ENCODE measurements around the gene HSPA6.

DNA sequence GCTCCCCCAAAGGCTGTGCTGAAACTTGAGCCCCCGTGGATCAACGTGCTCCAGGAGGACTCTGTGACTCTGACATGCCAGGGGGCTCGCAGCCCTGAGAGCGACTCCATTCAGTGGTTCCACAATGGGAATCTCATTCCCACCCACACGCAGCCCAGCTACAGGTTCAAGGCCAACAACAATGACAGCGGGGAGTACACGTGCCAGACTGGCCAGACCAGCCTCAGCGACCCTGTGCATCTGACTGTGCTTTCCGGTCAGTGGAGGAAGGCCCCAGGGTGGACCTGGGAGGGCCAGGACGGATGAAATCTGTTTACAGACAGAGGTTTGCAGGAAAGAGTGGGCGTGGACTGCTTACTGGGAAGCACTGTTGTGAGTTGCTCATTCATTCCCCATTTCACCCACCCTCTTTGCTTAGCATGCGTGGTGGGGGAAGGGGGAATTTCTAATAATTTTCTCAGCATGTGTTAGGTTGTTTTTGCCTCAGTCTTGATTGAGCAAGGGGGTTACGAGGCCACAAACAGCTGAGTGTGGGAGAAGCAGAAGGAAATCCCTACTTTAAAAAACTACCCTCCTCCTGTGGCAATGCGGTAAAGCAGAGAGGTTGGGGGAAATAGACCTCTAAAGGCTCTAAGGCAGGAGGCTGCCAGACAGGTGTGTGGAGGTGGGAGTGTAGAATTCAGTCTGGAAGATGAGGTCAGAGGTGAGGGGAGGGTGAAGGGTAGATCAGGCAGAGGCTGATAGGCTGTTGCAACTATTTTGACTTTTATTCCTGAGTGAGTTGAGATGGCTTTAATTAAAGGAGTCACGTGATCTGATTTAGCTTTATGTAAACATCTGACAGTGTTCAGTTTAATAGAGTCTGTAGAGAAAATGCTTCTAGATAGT is 17.8 kb upstream of the HSPA6 start:
- TF ChIP-seq, protein P1, sequence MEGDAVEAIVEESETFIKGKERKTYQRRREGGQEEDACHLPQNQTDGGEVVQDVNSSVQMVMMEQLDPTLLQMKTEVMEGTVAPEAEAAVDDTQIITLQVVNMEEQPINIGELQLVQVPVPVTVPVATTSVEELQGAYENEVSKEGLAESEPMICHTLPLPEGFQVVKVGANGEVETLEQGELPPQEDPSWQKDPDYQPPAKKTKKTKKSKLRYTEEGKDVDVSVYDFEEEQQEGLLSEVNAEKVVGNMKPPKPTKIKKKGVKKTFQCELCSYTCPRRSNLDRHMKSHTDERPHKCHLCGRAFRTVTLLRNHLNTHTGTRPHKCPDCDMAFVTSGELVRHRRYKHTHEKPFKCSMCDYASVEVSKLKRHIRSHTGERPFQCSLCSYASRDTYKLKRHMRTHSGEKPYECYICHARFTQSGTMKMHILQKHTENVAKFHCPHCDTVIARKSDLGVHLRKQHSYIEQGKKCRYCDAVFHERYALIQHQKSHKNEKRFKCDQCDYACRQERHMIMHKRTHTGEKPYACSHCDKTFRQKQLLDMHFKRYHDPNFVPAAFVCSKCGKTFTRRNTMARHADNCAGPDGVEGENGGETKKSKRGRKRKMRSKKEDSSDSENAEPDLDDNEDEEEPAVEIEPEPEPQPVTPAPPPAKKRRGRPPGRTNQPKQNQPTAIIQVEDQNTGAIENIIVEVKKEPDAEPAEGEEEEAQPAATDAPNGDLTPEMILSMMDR (IDR thresholded peaks at IDR 0.05), result no peak
- TF ChIP-seq POLR2AphosphoS5 (IDR thresholded peaks at IDR 0.05; ENCODE audit: low read depth, low read length), result no peak

Measured in Panc1 (cell line).